Measurements from ENCODE around the gene INA. TPM values are rescaled to one million over a fixed set of nuclear protein-coding genes. Genes with fewer than 3 reads are reported as not detected.
"Not testable (repeated sequence)": the region's sequence is repeated elsewhere in the genome, so short reads cannot be mapped to it uniquely, and the experiment has no call there.

Gene INA
- total RNA-seq, 1 donor from 2014 or later, result 18.4 TPM

DNA sequence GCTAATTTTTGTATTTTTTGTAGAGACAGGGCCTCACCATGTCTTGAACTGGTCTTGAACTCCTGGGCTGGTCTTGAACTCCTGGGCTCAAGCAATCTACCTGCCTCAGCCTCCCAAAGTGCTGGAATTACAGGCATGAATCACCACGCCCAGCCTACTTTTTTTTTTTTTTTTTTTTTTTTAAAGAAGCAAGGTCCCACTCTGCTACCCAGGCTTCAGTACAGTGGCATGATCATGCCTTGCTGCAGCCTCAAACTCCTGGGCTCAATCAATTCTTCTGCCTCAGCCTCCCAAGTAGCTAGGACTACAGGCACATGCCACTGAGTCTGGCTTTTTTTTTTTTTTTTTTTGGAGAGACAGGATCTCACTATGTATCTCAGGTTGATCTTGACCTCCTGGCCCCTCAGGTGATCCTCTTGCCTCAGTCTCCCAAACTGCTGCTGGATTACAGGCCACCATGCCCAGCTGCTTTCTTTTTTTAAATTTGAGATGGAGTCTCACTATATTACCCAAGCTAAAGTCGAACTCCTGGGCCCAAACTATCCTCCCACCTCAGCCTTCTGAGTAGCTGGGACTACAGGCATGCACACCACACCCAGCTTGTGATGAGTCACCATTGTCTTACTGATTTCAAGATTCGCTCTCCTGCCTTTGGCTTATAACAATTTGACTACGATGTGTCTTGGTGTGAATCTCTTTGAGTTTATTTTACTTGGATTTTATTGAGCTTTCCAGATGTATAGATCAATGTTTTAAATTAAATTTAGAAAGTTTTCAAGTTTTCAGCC lies 22.2 kb upstream of the INA start:
- TF ChIP-seq, protein P1, sequence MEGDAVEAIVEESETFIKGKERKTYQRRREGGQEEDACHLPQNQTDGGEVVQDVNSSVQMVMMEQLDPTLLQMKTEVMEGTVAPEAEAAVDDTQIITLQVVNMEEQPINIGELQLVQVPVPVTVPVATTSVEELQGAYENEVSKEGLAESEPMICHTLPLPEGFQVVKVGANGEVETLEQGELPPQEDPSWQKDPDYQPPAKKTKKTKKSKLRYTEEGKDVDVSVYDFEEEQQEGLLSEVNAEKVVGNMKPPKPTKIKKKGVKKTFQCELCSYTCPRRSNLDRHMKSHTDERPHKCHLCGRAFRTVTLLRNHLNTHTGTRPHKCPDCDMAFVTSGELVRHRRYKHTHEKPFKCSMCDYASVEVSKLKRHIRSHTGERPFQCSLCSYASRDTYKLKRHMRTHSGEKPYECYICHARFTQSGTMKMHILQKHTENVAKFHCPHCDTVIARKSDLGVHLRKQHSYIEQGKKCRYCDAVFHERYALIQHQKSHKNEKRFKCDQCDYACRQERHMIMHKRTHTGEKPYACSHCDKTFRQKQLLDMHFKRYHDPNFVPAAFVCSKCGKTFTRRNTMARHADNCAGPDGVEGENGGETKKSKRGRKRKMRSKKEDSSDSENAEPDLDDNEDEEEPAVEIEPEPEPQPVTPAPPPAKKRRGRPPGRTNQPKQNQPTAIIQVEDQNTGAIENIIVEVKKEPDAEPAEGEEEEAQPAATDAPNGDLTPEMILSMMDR (conservative IDR thresholded peaks at IDR 0.05; ENCODE audit: low read depth, low read length), result no peak
- no peak overlapping the region for H3K4me3 ChIP-seq (ENCODE audit: low read depth, low read length)
- no peak for DNase-seq (ENCODE audit: low read depth)

DNA sequence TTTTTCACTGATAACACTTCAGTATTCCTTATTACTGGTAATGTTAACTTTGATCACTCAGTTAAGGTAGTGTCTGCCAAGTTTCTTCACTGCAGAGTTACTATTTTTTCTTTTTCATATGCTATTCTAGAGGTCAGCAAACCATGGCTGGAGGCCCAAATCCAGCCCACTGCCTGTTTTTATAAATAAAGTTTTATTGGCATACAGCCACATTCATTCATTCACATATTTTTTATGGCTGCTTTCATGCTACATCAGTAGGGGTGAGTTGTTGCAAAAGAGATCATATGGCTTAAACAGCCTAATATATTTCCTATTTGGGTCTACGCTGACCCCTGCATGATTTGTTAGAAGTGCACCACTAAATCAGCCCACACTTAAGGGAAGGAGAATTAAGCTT lies 20.3 kb upstream of the INA start:
- DNase-seq (ENCODE audit: low read depth), result no peak
- TF ChIP-seq, protein P1 (conservative IDR thresholded peaks at IDR 0.05; ENCODE audit: low read depth, low read length), result no peak
- H3K4me3 ChIP-seq (ENCODE audit: low read depth, low read length), result no peak overlapping the region

DNA sequence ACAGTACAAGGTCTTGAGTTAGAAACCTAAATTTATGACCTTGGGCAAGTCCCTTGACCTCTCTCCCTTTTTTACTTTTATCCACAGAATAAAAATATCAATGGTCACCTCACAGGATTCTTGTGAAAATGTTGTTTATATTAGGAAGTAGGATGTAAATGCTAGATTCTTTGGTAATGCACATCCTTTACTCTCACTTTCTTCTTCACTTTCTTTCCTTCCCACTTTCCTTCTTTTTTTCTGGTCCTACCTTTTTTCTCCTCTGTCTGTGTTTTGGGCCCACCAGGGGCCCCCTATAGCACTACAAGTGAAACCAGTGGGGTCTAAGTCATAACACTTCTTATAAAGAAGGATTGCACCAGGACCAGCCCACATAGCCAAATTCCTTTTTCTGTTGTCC lies 19.1 kb upstream of the INA start:
- DNase-seq (ENCODE audit: low read depth), result no peak
- TF ChIP-seq, protein P1 (conservative IDR thresholded peaks at IDR 0.05; ENCODE audit: low read depth, low read length), result no peak
- no peak overlapping the region for H3K4me3 ChIP-seq (ENCODE audit: low read depth, low read length)

DNA sequence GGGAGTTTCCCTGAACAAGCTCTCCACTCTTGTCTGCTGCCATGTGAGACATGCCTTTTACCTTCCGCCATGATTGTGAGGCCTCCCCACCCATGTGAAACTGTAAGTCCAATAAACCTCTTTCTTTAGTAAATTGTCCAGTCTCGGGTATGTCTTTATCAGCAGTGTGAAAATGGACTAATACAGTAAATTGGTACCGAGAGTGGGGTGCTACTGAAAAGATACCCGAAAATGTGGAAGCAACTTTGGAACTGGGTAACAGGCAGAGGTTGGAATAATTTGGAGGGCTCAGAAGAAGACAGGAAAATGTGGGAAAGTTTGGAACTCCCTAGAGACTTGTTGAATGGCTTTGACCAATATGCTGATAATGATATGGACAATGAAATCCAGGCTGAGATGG lies 18.0 kb upstream of the INA start:
- not testable (repeated sequence) for H3K4me3 ChIP-seq (ENCODE audit: low read depth, low read length); DNase-seq (ENCODE audit: low read depth)

DNA sequence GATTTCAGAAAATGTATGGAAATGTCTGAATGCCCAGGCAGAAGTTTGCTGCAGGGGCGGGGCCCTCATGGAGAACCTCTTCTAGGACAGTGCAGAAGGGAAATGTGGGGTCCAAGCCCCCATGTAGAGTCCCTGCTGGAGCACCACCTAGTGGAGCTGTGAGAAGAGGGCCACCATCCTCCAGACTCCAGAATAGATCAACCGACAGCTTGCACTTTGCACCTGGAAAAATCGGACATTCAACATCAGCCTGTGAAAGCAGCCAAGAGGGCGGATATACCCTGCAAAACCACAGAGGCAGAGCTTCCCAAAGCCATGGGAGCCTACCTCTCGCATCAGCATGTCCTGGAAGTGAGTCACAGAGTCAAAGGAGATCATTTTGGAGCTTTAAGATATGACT lies 16.9 kb upstream of the INA start:
- TF ChIP-seq, protein P1 (conservative IDR thresholded peaks at IDR 0.05; ENCODE audit: low read depth, low read length), result no peak
- H3K4me3 ChIP-seq (ENCODE audit: low read depth, low read length), result no peak overlapping the region
- no peak for DNase-seq (ENCODE audit: low read depth)

DNA sequence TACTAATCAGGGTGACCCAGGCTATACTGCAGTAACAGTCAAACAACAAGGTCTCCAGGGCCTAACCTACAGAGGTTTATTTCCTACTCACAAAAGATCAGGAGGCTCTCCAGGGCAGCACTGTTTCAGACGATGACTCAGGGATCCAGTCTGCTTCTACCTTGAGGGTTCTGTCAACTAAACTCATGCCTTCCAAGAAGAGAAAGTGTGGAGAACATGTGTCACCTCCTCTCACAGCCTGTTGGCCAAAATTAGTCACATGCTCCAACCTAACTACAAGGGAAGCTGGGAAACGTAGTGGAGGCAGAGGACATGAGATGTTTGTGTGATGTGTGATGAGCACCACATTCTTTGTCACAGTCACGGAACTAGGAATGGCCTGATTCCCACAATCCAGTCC lies 14.7 kb upstream of the INA start:
- no peak for DNase-seq (ENCODE audit: low read depth)
- TF ChIP-seq, protein P1 (conservative IDR thresholded peaks at IDR 0.05; ENCODE audit: low read depth, low read length), result no peak
- no peak overlapping the region for H3K4me3 ChIP-seq (ENCODE audit: low read depth, low read length)

DNA sequence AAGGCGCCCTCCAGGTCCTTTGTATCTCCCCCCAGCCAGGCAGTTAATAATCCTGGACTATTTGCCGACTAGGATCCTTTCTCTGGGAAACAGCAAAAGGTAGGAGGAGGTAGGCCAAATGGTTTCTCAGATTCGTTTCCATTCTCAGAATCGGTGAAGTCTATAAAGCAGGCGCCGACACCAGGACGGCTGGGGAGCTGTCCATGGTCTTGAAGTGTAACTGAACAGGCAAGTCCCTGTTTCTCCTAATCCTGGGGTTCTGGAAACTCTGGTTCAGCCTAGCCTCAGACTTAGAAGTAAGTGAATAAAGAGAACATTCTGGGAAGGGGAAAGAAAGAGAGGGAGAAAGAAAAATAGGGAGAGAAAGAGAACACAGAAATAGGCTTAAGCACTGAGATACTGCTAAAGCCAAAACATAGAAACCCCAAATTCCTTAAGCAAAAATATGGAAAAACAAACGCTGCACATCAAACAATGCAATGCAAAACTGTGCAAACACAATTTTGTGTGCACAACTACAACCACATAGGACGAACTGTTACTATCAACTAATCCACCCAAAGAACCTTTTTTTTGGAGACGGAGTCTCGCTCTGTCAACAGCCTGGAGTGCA lies 11.1 kb upstream of the INA start:
- H3K4me3 ChIP-seq (ENCODE audit: low read depth, low read length), result no peak overlapping the region
- TF ChIP-seq, protein P1 (conservative IDR thresholded peaks at IDR 0.05; ENCODE audit: low read depth, low read length), result no peak
- no peak for DNase-seq (ENCODE audit: low read depth)
